ENCODE results near the gene AMOT.

AMOT gene

GRCh38 chrX:112774651-112775293 lies 65.9 kb downstream of the AMOT start:
- in situ Hi-C loops (cut with HindIII; ENCODE audit: low sequenced_read_pairs), result no loop called here
- DNase-seq (ENCODE audit: low read depth, low spot score), result no peak
- H3K4me3 ChIP-seq (ENCODE audit: low read depth, low read length), result no peak overlapping the region
- no peak for TF ChIP-seq CTCF (IDR thresholded peaks at IDR 0.05; ENCODE audit: low read depth, low read length)

- in situ Hi-C loops (cut with HindIII; ENCODE audit: low sequenced_read_pairs), result no loop called here
- no peak for DNase-seq (ENCODE audit: low read depth, low spot score)
- no peak overlapping the region for H3K4me3 ChIP-seq (ENCODE audit: low read depth, low read length)
- no peak for TF ChIP-seq CTCF (IDR thresholded peaks at IDR 0.05; ENCODE audit: low read depth, low read length)
Observed at GRCh38 chrX:112774142-112774541, 66.5 kb downstream of the AMOT start.

GRCh38 chrX:112769034-112769433 lies 71.6 kb downstream of the AMOT start:
- H3K4me3 ChIP-seq (ENCODE audit: low read depth, low read length), result no peak overlapping the region
- in situ Hi-C loops (cut with HindIII; ENCODE audit: low sequenced_read_pairs), result no loop called here
- TF ChIP-seq CTCF (IDR thresholded peaks at IDR 0.05; ENCODE audit: low read depth, low read length), result no peak
- DNase-seq (ENCODE audit: low read depth, low spot score), result no peak

GRCh38 chrX:112768563-112768962 lies 72.1 kb downstream of the AMOT start:
- in situ Hi-C loops (cut with HindIII; ENCODE audit: low sequenced_read_pairs), result no loop called here
- DNase-seq (ENCODE audit: low read depth, low spot score), result no peak
- TF ChIP-seq CTCF (IDR thresholded peaks at IDR 0.05; ENCODE audit: low read depth, low read length), result no peak
- no peak overlapping the region for H3K4me3 ChIP-seq (ENCODE audit: low read depth, low read length)

GRCh38 chrX:112766774-112767173 lies 73.9 kb downstream of the AMOT start:
- DNase-seq (ENCODE audit: low read depth, low spot score), result no peak
- in situ Hi-C loops (cut with HindIII; ENCODE audit: low sequenced_read_pairs), result no loop called here
- TF ChIP-seq CTCF (IDR thresholded peaks at IDR 0.05; ENCODE audit: low read depth, low read length), result no peak
- no peak overlapping the region for H3K4me3 ChIP-seq (ENCODE audit: low read depth, low read length)

- DNase-seq (ENCODE audit: low read depth, low spot score), result no peak
- H3K4me3 ChIP-seq (ENCODE audit: low read depth, low read length), result no peak overlapping the region
- in situ Hi-C loops (cut with HindIII; ENCODE audit: low sequenced_read_pairs), result no loop called here
- no peak for TF ChIP-seq CTCF (IDR thresholded peaks at IDR 0.05; ENCODE audit: low read depth, low read length)
Observed at GRCh38 chrX:112761242-112762207, 79.1 kb downstream of the AMOT start.

All from astrocyte of the spinal cord (primary cell).